SH-SY5Y (cell line): Measurements from ENCODE around the gene BTN1A1.

Experiments
- GATA2 ChIP-seq: IDR thresholded peaks from 2 replicates; pipeline ENCODE4 v1.6.1; 2011; ENCODE audit warnings: mild to moderate bottlenecking, low read depth, low read length
- GATA3 ChIP-seq: IDR thresholded peaks from 2 replicates; pipeline ENCODE4 v1.6.1; 2011; ENCODE audit warnings: low read depth, mild to moderate bottlenecking, low read length, moderate library complexity

- TF ChIP-seq GATA2: no peak
- TF ChIP-seq GATA3: no peak
Observed at GRCh38 chr6:26536571-26537159, 36.6 kb downstream of the BTN1A1 start.
